ENCODE results near the gene ITIH5.

The ITIH5 gene

DNA sequence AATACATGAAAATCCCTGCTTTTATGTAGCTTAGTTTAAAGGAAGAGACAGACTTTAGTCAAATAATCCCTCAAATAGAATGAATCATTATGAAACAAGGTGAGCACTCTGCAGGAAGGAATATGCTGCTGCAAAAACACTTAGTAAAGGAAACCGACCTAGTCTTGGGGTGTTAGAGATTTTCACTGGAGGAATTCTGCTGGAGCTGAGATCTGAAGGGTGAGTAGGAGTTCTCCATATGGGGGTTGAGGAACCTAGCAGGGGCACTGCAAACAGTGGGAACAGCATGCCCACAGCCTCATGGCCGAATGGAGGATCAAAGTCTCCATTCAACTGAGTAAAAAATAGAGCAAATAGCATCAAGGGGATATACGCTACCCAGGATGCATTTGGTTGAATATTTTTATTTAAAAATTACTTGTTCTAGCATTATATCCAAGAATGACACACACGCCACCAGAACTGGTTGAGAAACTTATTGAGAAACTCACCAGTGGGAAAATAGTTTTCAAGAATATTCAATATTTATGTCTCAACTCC is 39.8 kb upstream of the ITIH5 start:
- H4K20me1 ChIP-seq (ENCODE audit: insufficient read depth, low read length, poor library complexity, severe bottlenecking) = no peaks in the 10 kb centered on the region
- H2AFZ ChIP-seq (ENCODE audit: low read length) = no peak overlapping the region
- no peaks in the 10 kb centered on the region for H3K9me3 ChIP-seq (ENCODE audit: insufficient read depth, low read depth, low read length)
- TF ChIP-seq EZH2phosphoT487 (IDR thresholded peaks at IDR 0.05; ENCODE audit: borderline replicate concordance) = no peak
- TF ChIP-seq, protein P1, sequence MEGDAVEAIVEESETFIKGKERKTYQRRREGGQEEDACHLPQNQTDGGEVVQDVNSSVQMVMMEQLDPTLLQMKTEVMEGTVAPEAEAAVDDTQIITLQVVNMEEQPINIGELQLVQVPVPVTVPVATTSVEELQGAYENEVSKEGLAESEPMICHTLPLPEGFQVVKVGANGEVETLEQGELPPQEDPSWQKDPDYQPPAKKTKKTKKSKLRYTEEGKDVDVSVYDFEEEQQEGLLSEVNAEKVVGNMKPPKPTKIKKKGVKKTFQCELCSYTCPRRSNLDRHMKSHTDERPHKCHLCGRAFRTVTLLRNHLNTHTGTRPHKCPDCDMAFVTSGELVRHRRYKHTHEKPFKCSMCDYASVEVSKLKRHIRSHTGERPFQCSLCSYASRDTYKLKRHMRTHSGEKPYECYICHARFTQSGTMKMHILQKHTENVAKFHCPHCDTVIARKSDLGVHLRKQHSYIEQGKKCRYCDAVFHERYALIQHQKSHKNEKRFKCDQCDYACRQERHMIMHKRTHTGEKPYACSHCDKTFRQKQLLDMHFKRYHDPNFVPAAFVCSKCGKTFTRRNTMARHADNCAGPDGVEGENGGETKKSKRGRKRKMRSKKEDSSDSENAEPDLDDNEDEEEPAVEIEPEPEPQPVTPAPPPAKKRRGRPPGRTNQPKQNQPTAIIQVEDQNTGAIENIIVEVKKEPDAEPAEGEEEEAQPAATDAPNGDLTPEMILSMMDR (conservative IDR thresholded peaks at IDR 0.05; ENCODE audit: low read length) = no peak
- H3K4me2 ChIP-seq (ENCODE audit: low read depth, low read length, poor library complexity, severe bottlenecking) = no peak overlapping the region
- no peak overlapping the region for H3K4me3 ChIP-seq (ENCODE audit: low read length, poor library complexity, severe bottlenecking)
- H3F3A ChIP-seq (ENCODE audit: low read depth) = no peaks in the 10 kb centered on the region
- H3K9me2 ChIP-seq (replicated peaks; ENCODE audit: low read depth, low read length) = no peaks in the 10 kb centered on the region
- H3K4me1 ChIP-seq (ENCODE audit: insufficient read depth, low read length, poor library complexity, severe bottlenecking) = no peaks in the 10 kb centered on the region
- no peaks in the 10 kb centered on the region for H3K79me2 ChIP-seq (ENCODE audit: insufficient read depth, low read length)
- no peaks in the 10 kb centered on the region for H3K36me3 ChIP-seq (ENCODE audit: insufficient read depth, low read length)
- H3K27me3 ChIP-seq (ENCODE audit: insufficient read depth, low read length, poor library complexity, severe bottlenecking) = peaks cover 11% of the 10 kb centered on the region
- no peak overlapping the region for H3K9ac ChIP-seq (ENCODE audit: low read depth, low read length, poor library complexity, severe bottlenecking)

DNA sequence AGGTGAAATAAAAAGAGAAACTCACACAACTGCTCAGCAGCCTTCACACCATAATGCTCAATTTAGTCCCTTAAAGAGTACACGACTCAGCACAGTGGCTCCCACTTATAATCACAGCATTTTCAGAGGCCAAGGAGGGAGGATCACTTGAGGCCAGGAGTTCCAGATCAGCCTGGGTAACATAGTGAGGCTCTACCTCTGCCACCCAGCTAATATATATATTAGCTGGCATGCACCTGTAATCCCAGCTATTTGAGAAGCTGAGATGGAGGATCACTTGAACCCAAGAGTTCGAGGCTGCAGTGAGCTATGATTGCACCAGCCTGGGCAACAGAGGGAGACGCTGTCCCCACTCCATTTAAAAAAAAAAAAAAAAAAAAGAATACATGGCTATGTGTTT is 38.6 kb upstream of the ITIH5 start:
- Histone ChIP-seq H3K4me3 (ENCODE audit: low read length, poor library complexity, severe bottlenecking) (no peak overlapping the region), H3K9me2 (replicated peaks; ENCODE audit: low read depth, low read length) (no peaks in the 10 kb centered on the region), H3K4me1 (ENCODE audit: insufficient read depth, low read length, poor library complexity, severe bottlenecking) (no peaks in the 10 kb centered on the region), H3K4me2 (ENCODE audit: low read depth, low read length, poor library complexity, severe bottlenecking) (no peak overlapping the region), H2AFZ (ENCODE audit: low read length) (no peak overlapping the region), H3K9me3 (ENCODE audit: insufficient read depth, low read depth, low read length) (no peaks in the 10 kb centered on the region), H4K20me1 (ENCODE audit: insufficient read depth, low read length, poor library complexity, severe bottlenecking) (no peaks in the 10 kb centered on the region), H3K79me2 (ENCODE audit: insufficient read depth, low read length) (no peaks in the 10 kb centered on the region), H3F3A (ENCODE audit: low read depth) (no peaks in the 10 kb centered on the region), H3K36me3 (ENCODE audit: insufficient read depth, low read length) (no peaks in the 10 kb centered on the region), H3K9ac (ENCODE audit: low read depth, low read length, poor library complexity, severe bottlenecking) (no peak overlapping the region), H3K27me3 (ENCODE audit: insufficient read depth, low read length, poor library complexity, severe bottlenecking) (peaks cover 11% of the 10 kb centered on the region)
- TF ChIP-seq, protein P1 (conservative IDR thresholded peaks at IDR 0.05; ENCODE audit: low read length) = no peak
- TF ChIP-seq EZH2phosphoT487 (IDR thresholded peaks at IDR 0.05; ENCODE audit: borderline replicate concordance) = no peak

DNA sequence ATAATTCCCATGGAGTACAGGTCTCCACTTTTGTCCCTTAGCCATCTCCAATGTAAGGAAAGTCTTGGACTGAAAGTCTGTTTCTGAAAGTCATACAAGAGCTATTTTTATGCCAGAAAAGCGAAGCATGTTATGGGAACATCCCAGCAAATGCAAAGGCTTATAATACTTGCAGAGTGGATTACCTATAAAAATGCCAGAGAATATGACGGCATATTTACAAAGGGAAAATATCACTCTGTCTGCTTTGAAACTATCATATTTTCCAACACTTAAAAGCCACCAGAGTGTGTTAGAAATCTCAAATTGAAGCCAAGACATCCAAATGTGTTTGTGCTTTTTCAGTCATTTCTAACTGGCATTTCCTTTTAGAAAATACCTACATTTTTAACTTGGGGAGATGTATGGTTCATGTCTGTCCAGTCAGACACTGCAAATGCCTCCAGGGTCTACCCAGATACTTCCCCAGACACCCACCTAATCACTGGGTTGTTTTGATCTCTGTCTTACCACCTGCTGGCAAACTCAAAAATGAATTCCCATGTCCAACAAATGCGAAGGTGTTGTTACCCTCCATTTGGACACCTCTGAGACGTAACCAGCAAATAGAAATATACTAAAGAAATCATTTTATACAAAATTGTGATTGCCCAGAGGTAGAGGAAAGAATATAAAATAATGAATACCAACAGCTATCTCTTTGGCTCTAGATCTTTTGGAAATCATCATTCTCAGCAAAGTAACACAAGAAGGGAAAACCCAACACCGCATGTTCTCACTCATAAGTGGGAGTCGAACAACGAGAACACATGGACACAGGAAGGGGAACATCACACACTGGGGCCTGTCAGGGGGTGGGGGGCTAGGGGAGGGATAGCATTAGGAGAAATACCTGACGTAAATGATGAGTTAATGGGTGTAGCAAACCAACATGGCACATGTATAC is 37.6 kb upstream of the ITIH5 start:
- Histone ChIP-seq H3K27me3 (ENCODE audit: insufficient read depth, low read length, poor library complexity, severe bottlenecking) (peaks cover 11% of the 10 kb centered on the region), H3K36me3 (ENCODE audit: insufficient read depth, low read length) (no peaks in the 10 kb centered on the region), H4K20me1 (ENCODE audit: insufficient read depth, low read length, poor library complexity, severe bottlenecking) (no peaks in the 10 kb centered on the region), H3K79me2 (ENCODE audit: insufficient read depth, low read length) (no peaks in the 10 kb centered on the region), H3K4me3 (ENCODE audit: low read length, poor library complexity, severe bottlenecking) (no peak overlapping the region), H3K9ac (ENCODE audit: low read depth, low read length, poor library complexity, severe bottlenecking) (no peak overlapping the region), H3K9me3 (ENCODE audit: insufficient read depth, low read depth, low read length) (no peaks in the 10 kb centered on the region), H2AFZ (ENCODE audit: low read length) (no peak overlapping the region), H3K9me2 (replicated peaks; ENCODE audit: low read depth, low read length) (no peaks in the 10 kb centered on the region), H3K4me1 (ENCODE audit: insufficient read depth, low read length, poor library complexity, severe bottlenecking) (no peaks in the 10 kb centered on the region), H3F3A (ENCODE audit: low read depth) (no peaks in the 10 kb centered on the region), H3K4me2 (ENCODE audit: low read depth, low read length, poor library complexity, severe bottlenecking) (no peak overlapping the region)
- TF ChIP-seq EZH2phosphoT487 (IDR thresholded peaks at IDR 0.05; ENCODE audit: borderline replicate concordance) = no peak
- TF ChIP-seq, protein P1 (conservative IDR thresholded peaks at IDR 0.05; ENCODE audit: low read length) = no peak
